ENCODE measurements around the gene DPEP2.

Gene DPEP2

DNA sequence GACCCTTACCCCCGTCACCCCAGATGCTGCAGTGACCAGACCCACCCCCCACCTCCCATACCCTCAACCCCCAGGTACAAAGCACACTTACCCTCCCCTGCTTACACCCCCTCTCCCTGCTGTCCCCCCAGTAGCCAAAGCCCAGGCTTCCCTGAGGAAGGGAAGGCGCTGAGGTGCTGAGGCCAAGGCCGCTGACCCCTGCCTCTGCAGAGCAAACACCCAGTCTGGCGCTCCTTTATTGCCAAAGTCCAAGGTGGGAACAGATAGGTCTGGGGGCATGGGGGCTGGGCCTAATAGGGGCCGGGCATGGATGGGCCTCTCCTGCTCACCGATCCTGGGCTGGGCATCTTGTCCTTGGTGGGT is 56.0 kb downstream of the DPEP2 start:
- Mint-ChIP-seq H3K27ac (no peak overlapping the region), H3K4me3 (no peak overlapping the region)

DNA sequence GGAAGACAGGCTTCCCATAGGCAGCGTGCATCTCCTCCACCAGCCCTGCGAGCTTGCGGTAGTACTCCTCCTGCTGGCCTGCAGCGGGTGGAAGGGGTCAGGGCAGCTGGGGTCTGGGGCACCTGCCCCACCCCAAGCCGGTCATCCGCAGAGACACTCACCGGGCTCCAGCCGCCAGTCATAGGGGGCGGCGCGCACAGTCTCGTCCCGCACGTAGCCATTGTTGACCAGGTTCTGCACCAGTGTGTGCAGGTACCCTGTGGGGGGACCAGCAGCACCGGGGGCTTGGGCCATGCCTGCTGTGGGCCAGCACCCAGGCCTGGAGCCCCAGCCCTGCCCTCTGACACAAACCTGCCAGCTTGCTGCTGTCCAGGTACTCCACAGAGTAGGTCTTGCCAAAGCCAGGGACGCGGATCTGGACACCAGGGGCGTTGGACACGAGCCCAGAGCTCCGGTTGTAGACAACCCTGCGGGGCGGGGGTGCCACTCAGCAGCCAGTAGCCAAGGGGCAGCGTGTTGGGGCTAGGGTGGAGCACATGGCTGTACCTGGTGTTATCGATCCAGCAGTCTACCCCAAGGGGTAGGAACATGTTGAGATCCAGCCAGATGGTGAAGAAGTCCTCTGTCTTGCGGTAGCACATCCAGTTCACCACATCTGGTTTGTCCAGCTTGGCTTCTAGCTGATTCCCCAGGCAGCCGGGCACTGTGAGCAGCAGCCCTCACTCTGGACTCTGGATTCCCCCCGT is 56.6 kb downstream of the DPEP2 start:
- no peak overlapping the region for H3K4me3 Mint-ChIP-seq
- H3K27ac Mint-ChIP-seq, result no peak overlapping the region
- H3K36me3 Mint-ChIP-seq (ENCODE audit: low read depth), result peaks cover 10% of the 10 kb centered on the region
- H3K9me3 Mint-ChIP-seq, result no peaks in the 10 kb centered on the region
- no peaks in the 10 kb centered on the region for H3K4me1 Mint-ChIP-seq
- TF ChIP-seq, protein P1, sequence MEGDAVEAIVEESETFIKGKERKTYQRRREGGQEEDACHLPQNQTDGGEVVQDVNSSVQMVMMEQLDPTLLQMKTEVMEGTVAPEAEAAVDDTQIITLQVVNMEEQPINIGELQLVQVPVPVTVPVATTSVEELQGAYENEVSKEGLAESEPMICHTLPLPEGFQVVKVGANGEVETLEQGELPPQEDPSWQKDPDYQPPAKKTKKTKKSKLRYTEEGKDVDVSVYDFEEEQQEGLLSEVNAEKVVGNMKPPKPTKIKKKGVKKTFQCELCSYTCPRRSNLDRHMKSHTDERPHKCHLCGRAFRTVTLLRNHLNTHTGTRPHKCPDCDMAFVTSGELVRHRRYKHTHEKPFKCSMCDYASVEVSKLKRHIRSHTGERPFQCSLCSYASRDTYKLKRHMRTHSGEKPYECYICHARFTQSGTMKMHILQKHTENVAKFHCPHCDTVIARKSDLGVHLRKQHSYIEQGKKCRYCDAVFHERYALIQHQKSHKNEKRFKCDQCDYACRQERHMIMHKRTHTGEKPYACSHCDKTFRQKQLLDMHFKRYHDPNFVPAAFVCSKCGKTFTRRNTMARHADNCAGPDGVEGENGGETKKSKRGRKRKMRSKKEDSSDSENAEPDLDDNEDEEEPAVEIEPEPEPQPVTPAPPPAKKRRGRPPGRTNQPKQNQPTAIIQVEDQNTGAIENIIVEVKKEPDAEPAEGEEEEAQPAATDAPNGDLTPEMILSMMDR (IDR thresholded peaks at IDR 0.05; ENCODE audit: unreplicated experiment in 3 of 3), result no peak
- H3K27me3 Mint-ChIP-seq (ENCODE audit: low read depth), result no peaks in the 10 kb centered on the region

More for the DNA sequence above, 56.0 kb downstream of the DPEP2 start:
- Mint-ChIP-seq H3K36me3 (ENCODE audit: low read depth) (peaks cover 10% of the 10 kb centered on the region), H3K27me3 (ENCODE audit: low read depth) (no peaks in the 10 kb centered on the region), H3K9me3 (no peaks in the 10 kb centered on the region), H3K4me1 (no peaks in the 10 kb centered on the region)
- TF ChIP-seq, protein P1 (IDR thresholded peaks at IDR 0.05; ENCODE audit: unreplicated experiment in 3 of 3), result no peak

DNA sequence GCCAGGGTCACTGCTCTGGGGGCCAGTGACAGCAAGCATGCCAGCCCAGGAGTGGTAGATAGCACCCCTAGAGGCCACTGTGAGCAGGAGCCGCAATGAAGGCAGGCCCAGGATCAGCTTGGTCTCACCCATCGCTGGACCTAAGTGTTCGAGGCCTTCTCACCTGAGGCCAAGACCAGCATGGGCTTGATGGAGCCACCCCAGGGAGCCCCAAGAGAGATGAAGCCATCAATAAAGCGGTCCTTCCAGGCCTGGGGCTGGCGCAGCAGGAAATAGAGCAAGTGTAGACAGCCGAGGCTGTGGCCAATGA is 57.1 kb downstream of the DPEP2 start:
- Mint-ChIP-seq H3K27me3 (ENCODE audit: low read depth) (no peaks in the 10 kb centered on the region), H3K4me1 (peaks cover 3% of the 10 kb centered on the region), H3K9me3 (no peaks in the 10 kb centered on the region), H3K36me3 (ENCODE audit: low read depth) (peaks cover 10% of the 10 kb centered on the region), H3K27ac (peak overlapping the region in 1 of 3 experiments; percentile 40), H3K4me3 (no peak overlapping the region)
- TF ChIP-seq, protein P1 (IDR thresholded peaks at IDR 0.05; ENCODE audit: unreplicated experiment in 3 of 3), result peak; percentile 48 to 65 (median 55)

DNA sequence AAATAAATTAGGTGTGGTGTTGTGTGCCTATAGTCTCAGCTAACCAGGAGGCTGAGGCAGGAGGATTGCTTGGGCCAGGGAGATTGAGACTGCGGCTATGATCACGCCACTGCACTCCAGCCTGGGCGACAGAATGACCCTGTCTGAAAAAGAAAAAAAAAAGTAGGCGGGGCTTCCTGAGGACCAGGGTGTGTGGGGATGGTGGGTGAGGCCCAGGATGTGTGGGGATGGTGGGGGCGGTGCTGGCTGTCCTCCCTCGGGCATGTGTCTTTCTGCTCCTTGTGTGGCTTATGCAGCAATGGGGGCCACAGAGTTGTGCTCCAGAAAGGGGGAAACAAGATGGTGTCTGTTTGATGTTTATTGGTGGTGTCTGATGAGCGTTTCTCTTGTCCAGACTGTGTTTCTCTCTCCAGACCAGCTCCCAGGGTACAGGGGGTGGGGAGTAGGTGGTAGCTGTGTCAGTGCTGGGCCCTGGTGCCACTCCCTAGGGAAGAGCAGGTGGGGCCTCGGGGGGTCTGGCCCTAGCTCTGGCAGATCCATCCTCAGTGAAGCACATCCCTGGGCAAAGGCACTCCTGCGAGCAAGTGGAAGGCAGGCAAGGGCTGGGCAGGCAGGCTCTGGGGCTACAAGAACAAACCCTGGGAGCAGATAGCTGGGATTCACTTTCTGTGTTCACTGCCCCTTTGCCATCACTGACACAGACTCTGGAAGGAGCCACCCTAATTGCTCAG is 57.6 kb downstream of the DPEP2 start:
- H3K27me3 Mint-ChIP-seq (ENCODE audit: low read depth), result no peaks in the 10 kb centered on the region
- no peaks in the 10 kb centered on the region for H3K9me3 Mint-ChIP-seq
- H3K4me1 Mint-ChIP-seq, result peaks cover 8% of the 10 kb centered on the region
- H3K4me3 Mint-ChIP-seq, result no peak overlapping the region
- H3K27ac Mint-ChIP-seq, result no peak overlapping the region
- peaks cover 10% of the 10 kb centered on the region for H3K36me3 Mint-ChIP-seq (ENCODE audit: low read depth)
- TF ChIP-seq, protein P1 (IDR thresholded peaks at IDR 0.05; ENCODE audit: unreplicated experiment in 3 of 3), result no peak

DNA sequence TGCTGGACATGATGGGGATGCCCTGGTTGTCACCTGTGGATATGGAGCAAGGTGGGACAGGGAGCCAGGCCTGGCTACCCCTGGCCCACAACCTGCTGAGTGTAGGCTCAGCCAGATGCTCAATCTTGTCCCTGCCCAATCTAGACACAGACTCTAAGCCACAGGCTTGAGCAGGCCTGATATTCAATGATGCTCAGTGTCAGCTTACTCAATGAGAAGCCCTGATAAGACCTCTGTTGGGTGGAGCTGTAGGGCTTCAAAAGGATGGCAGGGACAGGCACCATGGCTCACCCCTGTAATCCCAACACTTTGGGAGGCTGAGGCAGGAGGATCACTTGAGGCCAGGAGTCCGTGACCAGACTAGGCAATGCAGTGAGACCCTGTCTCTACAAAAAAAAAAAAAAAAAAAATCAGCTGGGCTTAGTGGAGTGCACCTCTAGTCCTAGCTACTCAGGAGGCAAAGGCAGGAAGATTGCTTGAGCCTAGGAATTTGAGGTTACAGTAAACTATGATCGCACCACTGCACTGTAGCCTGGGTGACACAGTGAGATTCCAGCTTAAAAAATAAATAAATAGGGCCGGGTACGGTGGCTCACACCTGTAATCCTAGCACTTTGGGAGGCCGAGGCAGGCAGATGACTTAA is 58.7 kb downstream of the DPEP2 start:
- H3K36me3 Mint-ChIP-seq (ENCODE audit: low read depth), result peaks cover 7% of the 10 kb centered on the region
- peaks cover 12% of the 10 kb centered on the region for H3K4me1 Mint-ChIP-seq
- H3K9me3 Mint-ChIP-seq, result no peaks in the 10 kb centered on the region
- TF ChIP-seq, protein P1 (IDR thresholded peaks at IDR 0.05; ENCODE audit: unreplicated experiment in 3 of 3), result no peak
- no peaks in the 10 kb centered on the region for H3K27me3 Mint-ChIP-seq (ENCODE audit: low read depth)
- H3K27ac Mint-ChIP-seq, result no peak overlapping the region
- H3K4me3 Mint-ChIP-seq, result no peak overlapping the region

All from nephron (organoid).